ENCODE measurements around the gene COX4I2.
"Not testable (repeated sequence)": the region's sequence is repeated elsewhere in the genome, so short reads cannot be mapped to it uniquely, and the experiment has no call there.

Gene COX4I2

DNA sequence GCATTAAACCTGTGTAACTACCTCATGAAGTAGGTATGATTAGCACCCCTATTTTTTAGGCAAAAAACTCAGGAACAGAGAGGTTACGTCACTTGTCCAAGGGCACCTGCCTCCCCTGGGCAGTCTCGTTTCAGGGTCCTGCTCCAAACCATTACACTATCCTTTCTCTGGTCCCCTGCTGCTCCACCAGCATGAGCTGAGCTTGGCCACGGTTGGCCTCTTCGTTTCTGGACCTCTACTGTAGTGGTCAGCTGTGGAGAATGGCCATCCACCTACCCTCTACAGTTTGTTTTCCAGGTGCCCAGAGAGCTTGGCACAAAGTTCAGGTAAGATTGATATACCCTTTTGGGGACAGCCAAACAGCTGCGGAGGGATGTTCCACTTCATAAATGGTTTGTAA is 16.8 kb downstream of the COX4I2 start:
- no peak for DNase-seq (ENCODE audit: low read depth)

DNA sequence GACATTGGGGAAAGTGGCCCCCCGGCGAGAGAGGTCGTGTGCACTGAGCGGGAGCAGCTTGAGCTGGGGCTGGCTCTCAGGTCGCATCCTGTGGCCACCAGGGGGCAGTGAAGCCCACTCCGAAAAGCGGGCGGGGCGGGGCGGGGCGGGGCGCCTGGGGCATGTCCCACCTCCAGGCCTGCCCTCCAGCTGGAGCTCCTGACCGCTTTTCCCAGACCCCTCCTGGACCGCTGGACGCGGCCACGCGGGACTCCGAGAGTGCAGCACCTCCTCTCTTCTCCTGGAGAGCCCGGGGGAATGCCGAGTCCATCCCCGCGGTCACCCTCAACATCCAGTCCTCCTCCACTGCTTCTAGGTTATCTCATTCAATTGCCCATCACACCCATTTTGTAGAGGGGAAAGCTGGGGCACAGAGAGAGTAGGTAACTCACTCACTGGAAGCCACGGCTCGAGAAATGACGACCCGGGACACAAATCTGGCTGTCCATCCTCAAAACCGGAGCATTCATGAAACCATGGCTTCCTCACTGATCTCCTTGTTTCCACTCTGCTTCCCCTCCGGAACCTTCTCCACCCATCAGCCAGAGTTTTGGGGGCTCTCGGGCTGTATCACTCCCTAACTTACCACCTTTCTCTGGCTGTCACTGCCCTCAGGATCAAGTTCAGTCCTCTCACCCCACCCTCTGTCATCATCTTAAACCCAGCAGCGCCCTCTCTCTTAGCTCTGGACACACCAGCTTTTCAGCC is 24.1 kb downstream of the COX4I2 start:
- DNase-seq (ENCODE audit: low read depth), result peak; percentile 77

DNA sequence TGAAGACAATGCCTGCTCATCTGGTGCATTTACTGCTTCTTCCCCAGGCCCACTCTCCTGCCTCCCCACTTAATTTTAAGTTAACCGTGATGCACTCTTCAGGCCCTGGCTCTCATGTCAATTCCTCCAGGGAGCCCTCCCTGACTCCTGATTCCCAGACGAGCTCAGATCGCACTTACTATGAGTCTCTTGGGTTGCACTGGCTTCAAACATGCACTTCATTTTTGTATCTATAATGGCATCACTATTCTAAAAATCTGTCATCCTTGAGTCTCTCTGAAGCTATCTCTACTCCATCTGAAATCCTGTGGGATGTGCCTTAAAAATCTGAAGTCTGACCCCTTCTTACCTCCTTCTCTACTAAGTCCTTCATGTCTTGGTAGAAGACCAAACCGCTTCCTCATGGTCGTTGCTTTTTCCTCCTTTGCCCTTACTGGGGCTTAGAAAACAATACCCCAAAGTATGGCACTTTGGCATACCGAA is 24.7 kb downstream of the COX4I2 start:
- no peak for DNase-seq (ENCODE audit: low read depth)

DNA sequence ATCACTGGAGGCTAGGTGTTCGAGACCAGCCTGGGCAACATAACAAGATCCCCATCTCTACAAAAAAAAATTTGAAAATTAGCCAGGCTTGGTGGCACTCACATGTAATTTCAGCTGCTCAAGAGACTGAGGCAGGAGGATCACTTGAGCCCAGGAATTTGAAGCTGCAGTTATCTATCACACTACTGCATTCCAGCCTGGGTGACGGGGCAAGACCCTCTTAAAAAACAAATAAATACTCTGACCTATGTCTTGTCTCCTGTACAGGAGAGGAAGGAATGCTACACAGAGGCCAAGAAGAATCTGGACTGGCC is 25.8 kb downstream of the COX4I2 start:
- DNase-seq (ENCODE audit: low read depth), result no peak

DNA sequence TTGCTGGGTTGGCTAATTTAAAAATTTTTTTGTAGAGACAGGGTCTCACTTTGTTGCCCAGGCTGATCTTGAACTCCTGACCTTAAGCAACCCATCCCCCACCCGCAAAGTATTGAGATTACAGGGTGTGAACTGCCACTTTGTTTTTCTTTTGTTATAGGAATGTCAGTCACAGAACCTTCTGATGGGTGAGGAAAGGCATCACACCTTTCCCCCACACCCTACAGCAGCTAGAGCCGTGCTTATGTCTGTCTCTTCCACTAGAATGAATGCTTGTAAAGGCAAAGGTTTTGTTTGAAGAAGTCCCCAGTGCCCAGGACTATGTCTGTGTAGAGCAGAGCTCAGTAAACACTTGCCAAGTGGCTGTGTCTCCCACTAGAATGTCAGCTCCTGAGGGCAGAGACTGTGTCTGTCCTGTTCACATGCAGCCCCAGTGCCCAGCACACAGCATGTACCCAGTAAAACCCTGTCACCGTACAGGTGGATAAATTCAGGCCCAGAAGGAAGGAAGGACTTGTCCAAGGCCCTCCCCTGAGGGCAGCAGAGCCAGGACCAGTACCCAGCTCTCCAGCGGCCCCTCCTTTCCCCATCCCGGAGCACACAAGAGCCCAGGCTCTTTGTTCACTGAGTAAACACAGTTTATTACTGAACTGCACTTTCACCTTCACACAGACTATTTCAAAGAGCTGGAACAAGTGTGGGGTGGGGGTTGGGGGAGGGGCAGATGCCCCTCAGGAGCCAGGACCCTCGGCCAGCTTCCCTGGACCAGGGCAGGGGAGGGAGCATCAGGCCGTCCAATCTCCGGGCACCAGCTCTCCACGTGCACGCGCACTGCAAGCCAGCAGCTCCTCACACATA is 26.4 kb downstream of the COX4I2 start:
- DNase-seq (ENCODE audit: low read depth), result no peak

DNA sequence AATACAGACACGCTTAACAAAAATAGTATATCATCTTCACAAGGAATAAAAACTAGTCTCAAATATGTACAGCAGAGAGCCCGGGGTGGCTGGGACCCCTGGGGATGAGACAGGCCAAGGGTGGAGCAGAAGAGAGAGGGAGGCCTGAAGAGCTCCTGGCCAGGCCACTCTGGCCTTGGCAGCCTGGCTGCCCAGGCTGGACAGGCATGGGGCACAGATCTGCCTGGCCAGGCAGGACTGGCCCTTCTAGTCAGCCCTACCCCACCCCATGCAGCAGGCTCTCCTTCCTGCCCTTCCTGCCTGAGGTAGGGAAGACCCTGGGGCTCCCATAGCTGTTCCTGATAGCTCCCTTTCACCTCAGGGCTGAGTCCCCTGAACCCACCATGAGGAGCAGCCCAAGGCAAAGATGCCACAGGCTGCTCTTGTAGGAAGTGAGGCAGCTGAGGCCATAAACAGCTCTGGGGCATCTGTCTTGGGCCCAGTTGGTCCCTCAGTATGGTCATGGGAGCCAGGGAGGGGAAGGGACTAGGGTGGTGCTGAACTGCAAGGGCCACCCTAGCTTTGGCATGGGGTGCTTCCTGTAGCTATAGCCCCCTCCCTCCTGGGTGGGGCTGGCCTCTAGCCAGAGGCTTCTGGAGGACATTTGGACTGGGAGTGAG is 27.1 kb downstream of the COX4I2 start:
- no peak for DNase-seq (ENCODE audit: low read depth)

DNA sequence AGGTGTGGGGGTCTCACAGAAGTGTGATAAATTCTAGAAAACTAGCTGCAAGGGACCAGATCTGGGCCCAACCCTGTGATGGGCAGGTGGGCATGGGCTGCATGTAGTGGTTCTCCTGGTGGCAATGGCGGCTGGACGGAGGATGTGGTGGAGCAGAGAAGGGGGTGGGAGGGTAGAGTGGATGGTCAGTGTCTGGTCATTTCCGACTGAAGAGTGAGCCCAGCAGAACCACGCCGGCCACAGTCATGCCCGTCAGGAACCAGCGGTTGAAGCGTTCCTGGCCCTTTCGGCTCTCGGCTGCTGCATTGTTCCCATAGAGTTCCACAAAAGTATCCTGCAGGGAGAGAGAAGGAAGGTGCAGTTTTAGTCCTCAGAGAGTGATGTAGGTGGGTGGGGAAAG is 28.0 kb downstream of the COX4I2 start:
- no peak for DNase-seq (ENCODE audit: low read depth)

DNA sequence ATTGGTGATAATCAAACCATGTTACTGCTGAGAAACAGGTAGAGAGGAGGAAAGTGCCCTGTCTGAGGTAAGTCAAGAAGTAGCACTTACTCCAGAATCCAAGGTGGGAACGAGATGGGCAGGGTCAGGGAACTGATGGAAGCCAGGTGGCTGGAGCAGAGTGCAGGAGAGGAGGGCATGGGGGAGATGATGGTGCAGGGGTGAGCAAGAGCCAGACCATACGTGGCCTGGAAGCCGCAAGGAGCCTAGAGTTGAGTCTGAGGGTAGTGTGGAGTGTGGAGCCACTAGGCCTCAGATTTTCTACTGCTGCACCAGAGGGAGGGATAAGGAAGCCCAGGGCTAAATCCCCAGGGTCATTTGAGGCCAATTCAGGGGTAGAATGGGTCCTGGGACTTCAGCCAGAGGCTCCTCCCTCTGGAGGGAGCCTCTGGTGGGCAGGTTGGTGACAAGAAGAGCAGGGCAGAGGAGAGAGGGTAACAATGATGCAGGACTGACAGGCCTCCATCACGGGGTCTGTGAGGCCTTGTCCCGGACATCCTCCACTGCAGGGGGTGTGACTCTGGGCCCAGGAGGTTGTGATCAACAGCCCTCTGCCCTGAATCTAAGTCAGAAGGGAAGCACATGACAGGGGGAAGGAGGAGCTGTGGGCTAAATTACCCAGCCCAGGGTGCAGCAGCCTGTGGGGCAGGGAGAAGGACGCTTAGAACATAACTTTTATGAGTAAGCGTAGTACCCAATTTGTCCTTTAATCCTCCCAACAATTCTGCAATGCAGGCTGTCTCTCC is 28.7 kb downstream of the COX4I2 start:
- no peak for DNase-seq (ENCODE audit: low read depth)

DNA sequence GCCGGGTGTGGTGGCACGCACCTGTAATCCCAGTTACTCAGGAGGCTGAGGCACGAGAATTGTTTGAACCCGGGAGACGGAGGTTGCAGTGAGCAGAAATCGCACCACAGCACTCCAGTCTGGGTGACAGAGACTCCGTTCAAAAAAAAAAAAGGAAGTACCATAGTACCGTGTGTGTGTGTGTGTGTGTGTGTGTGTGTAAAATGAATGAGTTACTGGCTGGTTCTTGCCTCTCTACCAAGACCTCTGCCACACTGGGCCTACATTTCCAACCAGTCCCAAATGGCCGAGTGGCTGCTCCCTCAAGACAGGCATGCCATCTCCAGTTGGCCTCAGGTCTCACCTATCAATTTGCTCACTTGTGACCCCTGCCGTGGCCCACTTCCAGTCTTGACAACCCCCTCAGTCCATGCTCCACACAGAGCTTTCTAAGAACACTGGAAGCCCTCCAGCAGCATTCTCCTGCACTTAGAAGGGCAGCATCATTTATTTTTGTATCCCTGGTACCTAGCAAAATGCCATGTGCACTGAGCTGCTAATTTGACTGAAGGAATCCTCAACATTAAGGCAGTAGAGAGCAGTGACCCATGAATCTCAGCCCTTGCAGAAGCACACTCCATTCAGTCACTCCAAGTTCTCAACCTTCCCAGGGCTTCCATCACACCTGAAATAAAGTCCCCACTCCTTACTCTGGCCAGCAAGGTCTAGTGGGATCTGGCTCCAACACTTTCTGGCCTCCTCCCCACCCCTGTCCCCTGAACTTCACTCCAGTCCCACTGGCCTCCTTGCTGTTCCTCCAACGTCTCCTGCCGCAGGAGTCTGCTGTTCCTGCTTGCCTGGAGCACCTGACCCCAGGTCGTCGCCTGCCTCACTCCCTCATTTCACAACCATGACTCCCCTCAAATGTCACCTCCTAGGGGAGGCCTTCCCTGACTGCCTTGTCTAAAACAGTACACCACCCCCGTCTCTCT is 29.9 kb downstream of the COX4I2 start:
- no peak for DNase-seq (ENCODE audit: low read depth)

DNA sequence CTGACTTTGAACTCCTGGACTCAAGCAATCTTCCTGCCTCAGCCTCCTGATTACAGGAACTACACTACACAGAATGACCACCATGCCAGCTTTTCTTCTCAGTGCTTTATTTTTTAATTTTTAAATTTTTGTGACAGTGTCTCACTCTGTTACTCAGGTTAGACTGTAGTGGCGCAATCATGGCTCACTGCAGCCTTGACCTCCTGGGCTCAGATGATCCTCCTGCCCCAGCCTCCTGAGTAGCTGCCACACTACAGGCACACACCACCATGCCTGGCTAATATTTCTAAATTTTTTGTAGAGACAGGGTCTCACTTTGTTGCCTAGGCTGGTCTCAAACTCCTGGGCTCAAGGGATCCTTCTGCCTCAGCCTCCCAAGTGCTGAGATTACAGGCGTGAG is 31.2 kb downstream of the COX4I2 start:
- DNase-seq (ENCODE audit: low read depth), result not testable (repeated sequence)

DNA sequence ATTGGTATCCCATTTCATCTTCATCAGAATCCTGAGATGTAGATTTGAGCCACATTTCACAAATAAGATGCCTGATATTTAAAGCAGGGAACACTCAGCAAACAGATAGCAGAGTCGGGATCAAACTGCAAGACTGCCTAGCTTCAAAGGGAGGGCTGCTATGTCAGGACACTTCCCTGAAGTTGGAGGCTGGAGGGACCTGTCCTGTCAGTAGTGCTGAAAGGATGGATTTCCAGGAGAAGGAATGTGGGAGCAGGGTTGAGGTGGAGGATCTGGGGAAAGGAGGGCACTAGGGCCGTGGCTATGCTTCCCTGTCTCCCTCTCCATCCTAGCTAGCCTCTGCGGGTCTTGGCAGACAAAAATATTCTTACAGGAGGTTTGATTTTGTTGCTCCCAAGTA is 32.2 kb downstream of the COX4I2 start:
- no peak for DNase-seq (ENCODE audit: low read depth)

DNA sequence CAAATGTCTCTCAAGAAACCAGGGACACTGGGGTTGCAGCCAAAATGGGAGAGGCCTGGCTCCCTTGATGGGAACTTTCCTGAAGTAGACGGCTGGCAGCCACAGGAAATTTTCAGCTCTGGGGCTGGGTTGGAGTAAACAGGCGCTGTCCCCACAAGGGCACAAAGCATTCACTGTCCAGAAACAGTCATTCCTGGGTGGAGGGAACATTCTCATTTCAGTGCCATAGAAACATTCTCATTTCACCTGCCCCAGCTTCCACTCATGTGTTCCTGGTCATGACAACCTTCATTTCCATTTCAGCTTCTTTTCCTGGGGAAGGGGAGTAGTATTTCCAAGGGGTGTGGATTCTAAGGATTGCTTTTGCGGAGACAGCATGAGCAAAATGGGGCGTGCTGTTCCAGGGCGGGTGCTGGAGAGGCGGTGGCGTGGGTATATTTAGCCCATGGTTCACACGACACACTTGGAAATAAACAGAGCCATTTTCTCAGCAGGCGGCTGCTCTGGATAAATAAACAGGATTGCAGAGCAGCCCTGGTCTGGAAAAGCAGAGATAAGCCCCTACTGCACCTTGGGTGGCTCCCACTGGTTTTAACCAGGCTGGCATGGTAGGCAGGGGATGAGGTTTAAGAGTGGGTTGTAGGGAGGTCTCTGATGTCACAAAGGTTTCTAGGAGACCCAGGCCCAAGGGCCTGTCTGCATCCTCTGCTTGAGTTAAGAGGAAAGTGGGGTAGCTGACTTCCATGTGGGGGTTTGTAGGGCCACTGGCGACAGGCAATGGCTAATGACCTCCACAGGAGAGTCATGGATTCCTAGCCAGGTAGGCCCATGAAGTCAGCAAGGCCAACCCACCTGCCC is 32.9 kb downstream of the COX4I2 start:
- no peak for DNase-seq (ENCODE audit: low read depth)

DNA sequence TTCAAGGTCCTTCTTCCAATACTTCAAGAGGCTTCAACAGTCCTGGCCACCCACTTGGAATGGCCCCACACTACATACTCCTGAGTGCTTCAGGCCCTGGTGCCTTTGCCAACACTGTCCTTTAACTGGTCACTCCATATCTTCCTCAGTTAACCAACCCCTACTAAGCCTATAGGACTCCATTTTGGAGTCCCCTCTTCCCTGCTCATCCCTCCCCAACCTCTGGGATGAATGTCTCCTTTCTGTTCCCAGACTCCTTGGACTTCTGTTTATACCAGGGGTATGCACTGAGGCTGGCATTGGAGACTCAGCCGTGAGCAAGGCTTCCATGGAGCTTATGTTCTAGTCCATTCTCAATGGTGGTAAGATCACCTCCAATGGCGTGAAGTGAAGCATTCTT is 33.6 kb downstream of the COX4I2 start:
- no peak for DNase-seq (ENCODE audit: low read depth)

DNA sequence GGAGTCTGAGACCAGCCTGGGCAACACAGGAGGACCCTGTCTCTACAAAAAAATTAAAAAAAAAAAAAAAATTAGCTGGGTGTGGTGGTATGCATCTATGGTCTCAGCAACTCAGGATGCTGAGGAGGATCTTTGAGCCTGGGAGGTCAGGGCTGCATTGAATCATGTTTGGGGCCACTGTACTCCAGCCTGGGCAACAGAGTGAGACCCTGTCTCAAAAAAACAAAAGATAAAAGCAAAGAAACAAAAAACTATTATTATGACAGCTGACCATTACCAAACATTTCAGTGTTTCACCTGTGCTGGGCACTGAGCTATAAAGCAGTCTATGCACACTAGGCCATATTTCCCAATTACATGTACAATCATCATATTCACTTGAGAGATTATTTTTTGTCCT is 35.7 kb downstream of the COX4I2 start:
- DNase-seq (ENCODE audit: low read depth), result no peak

DNA sequence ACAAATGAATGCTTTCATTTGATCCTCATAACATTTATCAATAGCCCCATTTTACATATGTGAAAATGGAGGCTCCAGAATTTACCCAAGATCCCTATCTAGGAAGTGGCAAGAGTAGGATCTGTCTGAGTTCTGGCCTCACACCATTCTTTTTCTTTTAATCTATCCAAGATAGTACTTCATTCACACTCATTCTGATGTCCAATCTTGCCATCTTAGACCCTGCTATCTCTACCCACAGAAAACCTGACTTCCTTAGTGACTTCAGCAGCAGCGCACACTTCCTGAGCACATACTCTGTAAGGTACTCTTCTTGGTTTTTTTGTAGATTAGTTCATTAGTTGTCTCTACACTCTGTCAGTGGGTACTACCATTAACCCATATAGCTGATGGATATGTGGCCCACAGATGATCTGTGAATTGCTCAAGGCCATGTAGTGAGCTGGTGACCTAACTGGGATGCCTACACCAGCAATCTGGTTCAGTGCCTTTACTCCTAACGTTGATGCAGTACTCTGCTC is 36.3 kb downstream of the COX4I2 start:
- no peak for DNase-seq (ENCODE audit: low read depth)

DNA sequence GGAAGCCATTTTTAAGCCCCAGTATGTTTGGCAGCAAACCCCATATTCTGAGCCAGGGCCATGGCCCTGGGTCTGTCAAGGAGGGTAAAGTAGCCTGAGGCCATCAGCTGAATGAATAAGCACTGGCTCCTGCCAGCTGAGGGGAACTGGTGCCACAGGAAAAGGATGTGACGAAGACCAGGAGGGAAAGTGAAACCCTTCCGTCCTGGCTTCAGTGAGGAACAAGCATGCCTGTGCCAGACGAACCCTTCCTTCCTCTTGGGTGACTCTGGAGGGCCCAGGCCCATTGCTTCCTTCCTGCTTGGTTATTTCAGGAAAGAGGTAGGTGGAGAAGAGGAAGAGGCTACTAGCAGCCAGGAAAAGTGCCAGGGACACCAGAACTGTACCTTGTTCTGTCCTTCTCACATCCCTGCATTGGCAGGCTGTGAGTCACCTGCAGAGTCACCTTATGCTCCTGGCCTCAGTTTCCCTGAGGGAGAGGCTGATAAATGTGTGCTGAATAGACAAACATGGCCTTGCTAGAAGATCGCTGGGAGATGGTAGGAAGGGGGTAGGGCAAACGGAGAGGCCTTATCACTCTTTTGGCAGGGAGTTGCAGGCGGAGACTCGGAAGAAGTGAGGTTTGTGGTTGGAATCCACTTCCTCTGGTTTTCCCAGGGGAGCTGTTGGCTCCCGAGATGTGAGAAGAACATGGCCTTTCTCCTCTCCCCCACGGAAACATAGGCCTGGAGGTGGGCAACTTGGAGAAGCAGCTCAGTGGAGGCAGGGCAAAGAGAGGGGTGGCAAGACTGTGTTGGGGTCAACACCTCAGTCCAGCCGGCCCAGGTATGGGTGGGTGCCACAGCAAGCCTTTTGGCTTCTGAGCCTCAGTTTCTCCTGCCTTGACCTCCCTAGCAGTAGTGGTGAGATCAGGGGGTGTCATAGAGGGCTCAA is 37.4 kb downstream of the COX4I2 start:
- DNase-seq (ENCODE audit: low read depth), result peak; percentile 39

DNA sequence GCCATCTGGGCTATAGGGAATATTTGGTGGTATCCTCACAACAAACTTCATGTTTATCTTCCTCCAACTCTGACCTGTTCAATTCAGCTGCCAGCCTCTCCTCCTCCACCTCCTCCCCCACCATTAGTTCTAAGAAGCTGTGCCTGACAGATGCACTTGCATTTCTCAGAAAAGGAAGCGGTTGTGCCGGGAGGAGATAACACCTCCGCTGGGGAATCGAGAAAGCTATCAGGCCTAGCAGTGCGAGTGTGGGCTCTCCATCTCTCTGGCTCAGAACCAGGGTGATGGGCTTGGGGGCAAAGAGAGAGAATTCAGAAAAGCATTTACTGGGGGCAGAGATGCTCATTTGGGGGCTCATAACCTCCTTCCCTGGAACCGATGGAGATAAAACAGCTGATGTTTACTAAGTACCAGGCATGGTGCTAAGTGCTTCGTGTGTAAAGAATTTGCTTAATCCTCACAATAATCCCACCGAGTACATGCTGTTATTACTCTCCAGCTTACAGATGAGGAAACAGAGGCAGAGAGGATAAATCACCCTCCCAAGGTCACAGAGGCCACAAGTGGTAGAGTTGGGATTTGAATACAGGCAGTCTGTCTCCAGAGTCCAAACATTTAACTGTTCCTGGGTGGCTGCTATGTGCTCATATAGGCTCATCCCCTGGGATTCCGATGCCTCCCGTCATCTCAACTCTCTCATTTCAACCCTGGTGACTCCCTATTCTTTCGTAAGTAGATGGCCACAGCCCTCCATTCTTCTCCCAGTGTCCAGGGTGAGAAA is 38.3 kb downstream of the COX4I2 start:
- peak; percentile 43 for DNase-seq (ENCODE audit: low read depth)

DNA sequence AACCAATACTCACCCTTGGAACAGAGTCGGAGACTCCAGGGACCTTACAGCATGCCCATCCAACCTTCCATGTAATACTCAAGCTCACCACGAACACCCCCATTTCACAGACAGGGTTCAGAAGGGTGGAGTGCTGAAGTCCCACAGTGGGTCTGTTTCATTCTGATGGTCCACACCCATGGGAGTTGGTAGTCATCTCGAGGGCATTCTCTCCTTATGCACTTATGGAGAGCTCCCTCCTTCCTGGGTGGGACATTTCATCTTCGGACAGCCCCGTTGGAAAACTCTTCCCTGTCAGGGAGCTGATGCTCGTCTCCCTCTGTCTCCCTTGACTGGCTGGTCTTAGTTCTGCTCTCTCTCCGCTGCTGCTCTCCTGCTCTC is 38.9 kb downstream of the COX4I2 start:
- no peak for DNase-seq (ENCODE audit: low read depth)
